Testis (tissue), 3 donors: ENCODE measurements around the gene VRK1. TPM values are rescaled to one million over a fixed set of nuclear protein-coding genes. Genes with fewer than 3 reads are reported as not detected.
"Not testable (repeated sequence)": the region's sequence is repeated elsewhere in the genome, so short reads cannot be mapped to it uniquely, and the experiment has no call there.

Source experiments
- DNase-seq: peaks from one replicate; pipeline ENCODE4 v3.0.0-alpha.2; 2019
- H3K27ac ChIP-seq, 2 donors: fragments of 200-600 bp; sonication (generic); one replicate each; pipeline ENCODE4 v1.5.1; 2019
- H3K27me3 ChIP-seq: fragments of 200-600 bp; sonication (generic); one replicate; pipeline ENCODE4 v1.5.1; 2019
- H3K36me3 ChIP-seq: fragments of 200-600 bp; sonication (generic); one replicate; pipeline ENCODE4 v1.5.1; 2017; ENCODE audit warnings: low read depth; ENCODE audit errors: missing control alignments
- H3K4me1 ChIP-seq: fragments of 200-600 bp; sonication (generic); one replicate; pipeline ENCODE4 v1.5.1; 2019
- H3K4me3 ChIP-seq, 2 donors: fragments of 200-600 bp; sonication (generic); one replicate each; pipeline ENCODE4 v1.5.1; 2017 to 2019
- H3K9me3 ChIP-seq: fragments of 200-600 bp; sonication (generic); one replicate; pipeline ENCODE4 v1.5.1; 2017
- POLR2A ChIP-seq: fragments of 450-650 bp; IDR thresholded peaks from one replicate; pipeline ENCODE4 v1.6.1; 2017; ENCODE audit warnings: antibody characterized with exemption, mild to moderate bottlenecking, moderate library complexity
- WGBS, 2 donors: methylation state at CpG; one replicate each; pipeline ENCODE4 v1.1.5; 2018; 5-methylcytosine and 5-hydroxymethylcytosine counted together
- intact Hi-C: fragments of 100-400 bp; cut with DNase I; formaldehyde crosslinking; loops from one replicate; pipeline ENCODE4 v1.15.1; 2023; ENCODE audit warnings: low total_unique reads
- polyA plus RNA-seq: library from polyadenylated mRNA; stranded (reverse); fragments of 350-450 nt; fragmentation: Illumina TruSeq; extraction: RNeasy Lipid Tissue Mini Kit (QIAGEN cat#74804); gene quantifications from one replicate; pipeline ENCODE4 v1.2.3, GENCODE V29; 2014; ENCODE audit warnings: low read depth, low replicate concordance; ENCODE audit not compliant: insufficient read depth
- total RNA-seq, 2 donors: library from RNA; depleted of rRNA; stranded (reverse); fragments of >200 nt; gene quantifications; one replicate each; pipeline ENCODE4 v1.2.3, GENCODE V29; 2016
- TF ChIP-seq, protein P1 (sequence below), 3 experiments: fragments of 450-650 bp in 2 of 3; fragments of 200-600 bp in 1 of 3; sonication (generic) in 1 of 3; IDR thresholded peaks; one replicate each; pipeline ENCODE4 v1.5.1; 2016 to 2019; ENCODE audit warnings: antibody characterized with exemption in 3 of 3, mild to moderate bottlenecking in 2 of 3, moderate library complexity in 1 of 3

Gene VRK1
- total and polyA plus RNA-seq, 3 donors from 2014 or later, result 44.7 to 52.0 (median 49.2) TPM

DNA sequence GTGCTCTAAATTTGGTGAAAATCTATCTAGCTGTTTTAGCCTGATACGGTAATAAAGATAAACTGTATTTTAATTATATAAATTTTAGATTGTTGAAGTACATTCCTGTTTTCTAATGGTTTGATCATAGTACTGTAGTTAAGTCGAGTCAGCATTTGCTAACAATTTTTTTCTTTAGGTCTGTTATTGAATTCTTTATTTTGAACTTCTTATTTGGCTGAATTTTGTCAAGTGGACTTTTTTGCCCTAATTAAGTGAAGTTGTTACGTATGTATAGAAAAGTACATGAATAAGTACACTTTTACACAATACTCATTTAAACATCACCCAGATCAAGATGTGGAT lies 66.8 kb downstream of the VRK1 start:
- intact Hi-C loops, result no loop called here
- Histone ChIP-seq H3K4me3 (no peak overlapping the region), H3K27ac (no peak overlapping the region), H3K36me3 (no peaks in the 10 kb centered on the region), H3K9me3 (no peaks in the 10 kb centered on the region), H3K4me1 (peaks cover 6% of the 10 kb centered on the region), H3K27me3 (no peaks in the 10 kb centered on the region)
- TF ChIP-seq, protein P1, sequence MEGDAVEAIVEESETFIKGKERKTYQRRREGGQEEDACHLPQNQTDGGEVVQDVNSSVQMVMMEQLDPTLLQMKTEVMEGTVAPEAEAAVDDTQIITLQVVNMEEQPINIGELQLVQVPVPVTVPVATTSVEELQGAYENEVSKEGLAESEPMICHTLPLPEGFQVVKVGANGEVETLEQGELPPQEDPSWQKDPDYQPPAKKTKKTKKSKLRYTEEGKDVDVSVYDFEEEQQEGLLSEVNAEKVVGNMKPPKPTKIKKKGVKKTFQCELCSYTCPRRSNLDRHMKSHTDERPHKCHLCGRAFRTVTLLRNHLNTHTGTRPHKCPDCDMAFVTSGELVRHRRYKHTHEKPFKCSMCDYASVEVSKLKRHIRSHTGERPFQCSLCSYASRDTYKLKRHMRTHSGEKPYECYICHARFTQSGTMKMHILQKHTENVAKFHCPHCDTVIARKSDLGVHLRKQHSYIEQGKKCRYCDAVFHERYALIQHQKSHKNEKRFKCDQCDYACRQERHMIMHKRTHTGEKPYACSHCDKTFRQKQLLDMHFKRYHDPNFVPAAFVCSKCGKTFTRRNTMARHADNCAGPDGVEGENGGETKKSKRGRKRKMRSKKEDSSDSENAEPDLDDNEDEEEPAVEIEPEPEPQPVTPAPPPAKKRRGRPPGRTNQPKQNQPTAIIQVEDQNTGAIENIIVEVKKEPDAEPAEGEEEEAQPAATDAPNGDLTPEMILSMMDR (IDR thresholded peaks at IDR 0.05), result no peak
- TF ChIP-seq POLR2A, result no peak
- DNase-seq, result no peak
- WGBS, 2 donors, result 86 to 91% methylated on average over 3 of the region's 3 CpGs

DNA sequence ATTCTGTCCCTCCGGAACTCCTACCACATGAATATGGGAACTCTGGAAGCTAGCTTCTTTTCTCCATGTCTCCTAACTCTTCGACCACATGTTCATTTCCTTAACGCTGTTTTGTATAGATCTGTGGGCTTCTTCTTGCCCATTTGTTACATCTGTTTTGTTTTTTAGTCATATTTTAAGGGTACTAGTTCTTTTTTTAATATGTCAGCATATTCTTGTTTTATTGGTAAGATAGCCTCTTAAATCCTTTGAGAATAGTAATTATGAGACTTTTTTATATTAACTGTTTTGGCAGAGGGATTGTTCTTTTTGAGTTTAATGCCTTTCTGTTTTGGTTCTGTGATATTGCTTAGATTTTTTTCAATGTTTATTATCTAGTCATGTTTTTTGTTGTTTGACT lies 70.5 kb downstream of the VRK1 start:
- no peaks in the 10 kb centered on the region for H3K36me3 ChIP-seq
- intact Hi-C loops, result no loop called here
- H3K4me3 ChIP-seq, result no peak overlapping the region
- no peaks in the 10 kb centered on the region for H3K9me3 ChIP-seq
- no peak overlapping the region for H3K27ac ChIP-seq
- 81 to 87% methylated on average over 3 of the region's 3 CpGs for WGBS, 2 donors
- no peak for TF ChIP-seq POLR2A
- TF ChIP-seq, protein P1 (IDR thresholded peaks at IDR 0.05), result no peak
- no peaks in the 10 kb centered on the region for H3K27me3 ChIP-seq
- peaks cover 6% of the 10 kb centered on the region for H3K4me1 ChIP-seq
- no peak for DNase-seq

DNA sequence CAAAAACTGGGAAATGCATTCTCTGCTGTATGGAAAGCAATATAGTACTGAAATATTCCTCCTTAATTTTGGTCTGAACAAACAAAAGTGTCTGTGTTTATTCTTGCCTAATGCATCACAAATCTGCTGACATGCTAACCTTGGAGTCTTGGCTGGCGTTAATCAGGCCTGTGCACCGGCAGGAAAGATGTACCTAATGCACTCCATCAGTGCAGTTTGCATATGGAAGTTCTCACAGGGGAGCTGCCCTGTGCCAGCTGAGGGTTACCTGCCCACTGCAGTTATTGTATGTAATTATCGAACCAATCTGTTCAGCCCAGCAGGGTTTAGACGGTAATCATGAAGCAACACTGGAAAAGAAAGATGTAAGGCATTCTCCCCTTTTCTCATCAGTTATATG lies 76.9 kb downstream of the VRK1 start:
- 74 to 81% methylated on average over 4 of the region's 4 CpGs for WGBS, 2 donors
- H3K4me3 ChIP-seq, result no peak overlapping the region
- no peak for DNase-seq
- intact Hi-C loops, result no loop called here
- TF ChIP-seq, protein P1 (IDR thresholded peaks at IDR 0.05), result no peak
- TF ChIP-seq POLR2A, result no peak
- no peaks in the 10 kb centered on the region for H3K4me1 ChIP-seq
- H3K36me3 ChIP-seq, result no peaks in the 10 kb centered on the region
- H3K9me3 ChIP-seq, result no peaks in the 10 kb centered on the region
- H3K27ac ChIP-seq, result no peak overlapping the region
- H3K27me3 ChIP-seq, result no peaks in the 10 kb centered on the region

DNA sequence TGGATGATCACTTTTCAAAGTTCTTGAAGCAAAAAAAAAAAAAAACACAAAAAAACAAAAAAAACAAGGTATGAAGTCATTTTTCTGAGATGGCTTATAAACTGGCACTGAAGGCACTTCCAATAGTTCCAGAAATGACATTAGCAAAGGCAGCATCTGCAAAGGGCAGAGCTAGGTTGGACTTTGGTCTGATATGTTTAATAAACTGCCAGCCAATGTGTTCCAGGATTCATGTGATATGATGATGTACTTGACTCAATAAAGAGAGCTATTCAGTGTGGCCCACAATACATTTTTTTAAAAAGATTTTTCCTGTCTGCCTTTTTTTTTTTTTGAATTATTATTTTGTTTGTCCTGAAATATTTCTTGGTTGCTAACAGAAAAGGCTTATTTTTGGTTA lies 79.6 kb downstream of the VRK1 start:
- Histone ChIP-seq H3K36me3 (no peaks in the 10 kb centered on the region), H3K4me3 (no peak overlapping the region), H3K27ac (no peak overlapping the region), H3K9me3 (no peaks in the 10 kb centered on the region), H3K27me3 (no peaks in the 10 kb centered on the region), H3K4me1 (no peaks in the 10 kb centered on the region)
- TF ChIP-seq, protein P1 (IDR thresholded peaks at IDR 0.05), result no peak
- TF ChIP-seq POLR2A, result no peak
- DNase-seq, result no peak
- intact Hi-C loops, result no loop called here

DNA sequence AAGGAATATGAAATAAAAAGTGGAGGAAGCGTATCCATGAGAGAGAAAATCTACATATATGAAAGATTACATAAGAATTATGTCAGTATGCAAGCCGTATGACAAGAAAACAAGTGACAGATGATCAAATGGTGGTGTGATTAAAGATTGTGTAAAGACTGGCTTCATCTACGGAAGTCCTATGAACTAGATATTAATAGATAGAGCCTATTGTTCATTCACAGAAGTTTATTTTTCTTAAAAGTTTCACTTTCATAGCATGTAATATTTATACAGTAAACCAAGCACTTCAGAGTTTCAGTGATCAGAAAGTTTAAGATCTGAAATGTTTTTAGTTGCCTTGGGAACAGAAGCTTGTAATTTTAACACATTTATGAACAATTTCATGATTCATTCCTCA lies 84.5 kb downstream of the VRK1 start:
- TF ChIP-seq, protein P1 (IDR thresholded peaks at IDR 0.05), result no peak
- no peak for TF ChIP-seq POLR2A
- no peaks in the 10 kb centered on the region for H3K9me3 ChIP-seq
- H3K36me3 ChIP-seq, result no peaks in the 10 kb centered on the region
- no peak overlapping the region for H3K4me3 ChIP-seq
- no peak for DNase-seq
- no peaks in the 10 kb centered on the region for H3K4me1 ChIP-seq
- intact Hi-C loops, result no loop called here
- no peak overlapping the region for H3K27ac ChIP-seq
- 97% methylated on average over 3 of the region's 3 CpGs for WGBS, 2 donors
- no peaks in the 10 kb centered on the region for H3K27me3 ChIP-seq

DNA sequence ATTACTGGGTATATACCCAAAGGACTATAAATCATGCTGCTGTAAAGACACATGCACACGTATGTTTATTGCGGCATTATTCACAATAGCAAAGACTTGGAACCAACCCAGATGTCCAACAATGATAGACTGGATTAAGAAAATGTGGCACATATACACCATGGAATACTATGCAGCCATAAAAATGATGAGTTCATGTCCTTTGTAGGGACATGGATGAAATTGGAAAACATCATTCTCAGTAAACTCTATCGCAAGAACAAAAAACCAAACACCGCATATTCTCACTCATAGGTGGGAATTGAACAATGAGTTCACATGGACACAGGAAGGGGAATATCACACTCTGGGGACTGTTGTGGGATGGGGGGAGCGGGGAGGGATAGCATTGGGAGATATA lies 86.8 kb downstream of the VRK1 start:
- DNase-seq, H3K36me3 ChIP-seq, H3K4me3 ChIP-seq, H3K9me3 ChIP-seq, H3K27me3 ChIP-seq, intact Hi-C loops, H3K27ac ChIP-seq, H3K4me1 ChIP-seq: not testable (repeated sequence)
- 95 to 98% methylated on average over 5 of the region's 5 CpGs for WGBS, 2 donors
